Measurements from ENCODE around the gene GALNTL6.
"Not testable (repeated sequence)": the region's sequence is repeated elsewhere in the genome, so short reads cannot be mapped to it uniquely, and the experiment has no call there.

GALNTL6 gene

DNA sequence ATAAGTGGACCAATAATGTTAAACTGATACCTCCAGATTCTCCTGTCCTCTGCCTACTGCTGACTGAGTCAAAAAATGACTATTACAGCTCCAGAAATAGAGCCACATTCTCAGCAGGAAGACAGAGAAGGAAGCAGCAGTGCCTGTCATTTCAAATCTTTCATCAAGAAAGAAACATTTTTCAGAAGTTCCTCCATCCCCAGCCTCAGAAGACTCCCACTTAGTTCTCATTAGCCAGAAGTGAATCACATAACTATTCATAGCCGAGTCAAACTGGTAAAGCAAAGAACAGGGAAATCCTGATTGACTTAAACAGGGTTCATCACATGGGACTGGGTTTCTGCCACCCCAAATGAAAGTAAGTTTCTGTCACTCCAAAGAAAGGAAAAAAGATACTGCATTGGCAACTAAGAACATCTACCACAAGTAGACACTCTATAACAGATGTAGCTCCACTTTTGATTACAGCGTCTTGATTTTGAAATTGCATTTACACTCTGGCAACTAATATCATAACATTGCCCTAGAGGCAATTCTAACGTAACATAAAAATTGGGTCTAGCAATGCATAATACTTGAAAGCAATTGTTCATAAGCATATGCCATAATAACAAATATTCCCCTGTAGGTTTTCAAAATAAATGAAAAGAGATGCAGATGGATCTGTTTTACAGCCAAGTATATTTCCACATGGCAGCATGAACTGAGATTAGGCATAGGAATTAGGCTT is 599.8 kb downstream of the GALNTL6 start:
- DNase-seq: no peak

DNA sequence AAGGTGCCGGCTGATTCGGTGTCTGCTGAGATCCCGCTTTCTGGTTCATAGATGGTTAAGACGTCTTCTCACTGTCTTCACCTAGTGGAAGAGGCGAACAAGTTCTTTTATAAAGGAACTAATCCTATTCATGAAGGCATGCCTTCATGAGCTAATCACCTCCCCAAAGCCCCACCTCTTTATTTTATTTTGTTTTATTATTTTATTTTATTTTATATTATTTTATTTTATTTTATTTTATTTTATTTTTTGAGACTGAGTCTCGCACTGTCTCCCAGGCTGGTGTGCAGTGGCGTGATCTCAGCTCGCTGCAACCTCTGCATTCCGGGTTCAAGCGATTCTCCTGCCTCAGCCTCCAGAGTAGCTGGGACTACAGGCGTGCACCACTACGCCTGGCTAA is 615.8 kb downstream of the GALNTL6 start:
- not testable (repeated sequence) for DNase-seq

- DNase-seq: no peak
Observed at GRCh38 chr4:172480471-172480870, 667.3 kb downstream of the GALNTL6 start.

DNA sequence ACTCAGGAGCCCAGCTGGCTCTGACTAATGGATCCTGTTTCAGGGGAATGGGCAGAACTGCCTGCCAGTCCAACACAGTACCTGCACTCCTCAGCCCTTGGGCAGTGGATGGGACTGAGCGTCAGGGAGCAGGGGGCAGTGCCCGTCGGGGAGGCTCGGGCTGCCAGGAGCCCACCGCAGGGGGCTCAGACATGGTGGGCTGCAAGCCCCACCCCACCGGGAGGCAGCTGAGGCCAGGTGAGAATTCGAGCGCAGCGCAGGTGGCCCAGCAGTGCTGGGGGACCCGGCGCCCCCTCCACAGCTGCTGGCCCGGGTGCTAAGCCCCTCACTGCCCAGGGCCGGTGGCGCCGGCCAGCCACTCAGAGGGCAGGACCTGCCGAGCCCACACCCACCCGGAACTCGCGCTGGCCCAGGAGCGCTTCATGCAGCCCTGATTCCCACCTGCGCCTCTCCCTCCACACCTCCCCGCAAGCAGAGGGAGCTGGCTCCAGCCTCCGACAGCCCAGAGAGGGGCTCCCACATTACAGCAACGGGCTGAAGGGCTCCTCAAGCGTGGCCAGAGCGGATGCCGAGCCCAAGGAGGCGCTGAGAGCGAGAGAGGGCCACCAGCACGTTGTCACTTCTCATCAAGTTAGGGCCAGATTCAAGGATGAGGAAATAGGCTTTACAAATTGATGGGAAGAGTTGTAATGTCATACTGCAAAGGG is 668.8 kb downstream of the GALNTL6 start:
- DNase-seq: no peak

DNA sequence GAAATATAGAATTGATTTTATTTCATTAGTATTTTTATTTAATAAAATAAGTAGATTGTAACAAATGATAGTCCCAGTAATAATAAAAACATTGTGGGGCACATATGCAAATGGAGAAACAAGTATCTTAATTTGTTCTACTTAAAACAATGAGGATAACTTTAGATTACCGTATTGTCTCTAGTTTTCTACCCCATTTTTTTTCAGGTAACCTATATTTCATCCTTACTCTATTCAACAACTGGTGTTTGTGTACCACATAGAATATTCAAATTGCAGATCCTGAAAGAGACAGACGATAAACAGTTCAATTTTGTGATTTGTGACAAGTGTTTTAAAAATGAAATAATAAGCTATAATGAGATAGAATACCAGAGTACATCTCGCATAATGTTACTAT is 671.8 kb downstream of the GALNTL6 start:
- DNase-seq: no peak

DNA sequence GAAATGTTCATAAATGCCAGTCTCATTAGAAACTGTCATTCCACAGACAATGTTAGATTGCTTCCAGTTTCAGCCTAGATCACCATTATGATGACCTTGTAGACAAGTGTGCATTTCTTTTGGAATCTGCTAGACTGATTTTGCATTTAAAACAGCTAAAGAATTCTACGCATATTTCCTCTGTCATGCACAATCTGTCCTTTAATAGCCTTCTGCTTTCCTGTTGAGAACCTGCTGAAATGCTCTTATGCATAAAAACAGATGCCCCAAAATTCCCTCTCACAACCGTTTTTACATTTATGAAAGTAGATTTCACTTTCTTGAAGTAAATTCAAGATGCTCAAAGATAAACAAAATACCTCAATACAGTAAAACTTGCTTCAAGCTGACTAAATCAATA is 673.3 kb downstream of the GALNTL6 start:
- DNase-seq: no peak

- no peak for DNase-seq
Observed at GRCh38 chr4:172489861-172490260, 676.7 kb downstream of the GALNTL6 start.

- no peak for DNase-seq
Observed at GRCh38 chr4:172495769-172496168, 682.6 kb downstream of the GALNTL6 start.

GRCh38 chr4:172497321-172497720 is 684.1 kb downstream of the GALNTL6 start:
- DNase-seq: no peak

DNA sequence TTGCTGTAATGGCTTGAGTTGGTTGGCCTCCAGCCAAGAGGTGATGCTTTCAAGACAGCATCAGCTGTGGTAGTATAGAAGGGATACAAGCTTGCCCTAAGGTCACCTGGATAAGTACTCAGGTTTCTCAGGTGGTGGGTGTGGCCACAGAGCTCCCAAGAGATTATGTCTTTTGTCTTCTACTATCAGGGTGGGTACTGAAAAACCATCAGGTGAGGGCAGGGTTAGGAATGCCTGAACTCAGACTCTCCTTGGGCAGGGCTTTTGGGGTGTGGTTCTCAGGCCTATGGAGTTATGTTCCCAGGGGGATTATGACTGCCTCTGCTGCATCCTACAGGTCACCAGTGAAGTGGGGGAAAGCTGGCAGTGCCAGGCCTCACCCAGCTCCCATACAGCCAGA is 700.8 kb downstream of the GALNTL6 start:
- no peak for DNase-seq

DNA sequence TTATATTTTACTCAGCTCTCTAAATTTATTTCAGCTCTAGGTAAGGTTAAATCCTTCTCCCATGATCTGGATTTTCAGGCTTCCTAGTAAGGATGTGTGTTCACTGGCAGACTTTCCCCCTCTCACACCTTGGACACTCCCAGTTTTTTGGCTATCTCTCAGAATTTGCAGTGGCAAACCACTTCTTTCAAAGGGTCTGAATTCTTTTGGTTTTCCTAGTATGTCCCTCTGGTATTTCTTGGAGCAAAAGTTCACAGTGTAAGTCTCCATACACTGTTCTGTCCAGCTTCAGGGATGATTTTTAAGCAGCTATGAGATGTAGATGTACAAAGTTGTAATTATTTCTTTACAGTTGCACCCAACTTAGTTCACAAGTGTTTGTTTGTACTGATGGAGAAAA is 701.6 kb downstream of the GALNTL6 start:
- no peak for DNase-seq

DNA sequence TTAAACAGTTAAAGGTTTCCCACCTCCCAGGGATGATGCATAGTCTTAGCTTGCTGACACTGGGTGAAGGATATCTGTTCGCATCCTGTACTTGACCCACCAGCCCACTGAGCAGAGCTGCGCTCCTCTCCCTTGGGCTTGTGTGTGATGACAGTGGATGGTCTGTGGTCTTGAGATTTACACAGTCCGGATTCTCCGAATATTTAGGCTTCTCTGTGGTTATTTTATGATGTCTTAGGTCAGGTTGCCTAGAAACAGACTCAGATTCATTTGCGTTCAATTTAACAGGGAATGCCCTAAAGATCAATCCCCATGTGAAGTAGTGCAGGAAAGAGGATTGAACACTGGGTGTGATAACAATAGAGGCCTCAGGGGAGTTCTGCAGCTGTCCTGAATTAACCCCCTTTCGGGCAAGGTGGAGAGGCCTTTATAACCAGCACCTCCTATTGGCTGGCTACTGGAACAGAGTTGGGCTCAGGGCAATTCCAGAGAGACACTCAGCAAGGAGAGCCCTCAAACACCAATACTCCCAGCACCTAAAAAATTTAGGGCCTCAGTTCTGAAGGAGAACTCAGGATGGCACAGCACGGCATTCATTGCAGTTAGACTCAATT is 702.2 kb downstream of the GALNTL6 start:
- DNase-seq: no peak

DNA sequence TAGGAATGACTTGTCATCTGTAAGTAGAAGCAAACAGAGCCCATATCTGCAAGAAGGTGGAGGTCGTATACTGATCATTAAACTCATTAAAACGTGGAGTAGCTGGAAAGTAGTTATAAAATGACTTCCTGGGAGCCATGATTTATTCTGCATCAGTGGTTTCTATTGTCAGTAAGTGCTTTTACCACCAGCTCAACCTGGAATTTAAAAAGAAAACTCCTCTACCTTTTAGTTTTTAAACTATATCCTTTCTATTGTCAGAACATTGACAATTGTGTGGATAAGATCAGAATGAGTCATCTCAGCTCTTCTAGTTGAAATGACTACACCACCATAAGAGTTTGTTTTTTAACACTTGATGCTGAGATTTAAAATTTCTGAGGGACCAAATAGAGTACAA is 704.2 kb downstream of the GALNTL6 start:
- no peak for DNase-seq

DNA sequence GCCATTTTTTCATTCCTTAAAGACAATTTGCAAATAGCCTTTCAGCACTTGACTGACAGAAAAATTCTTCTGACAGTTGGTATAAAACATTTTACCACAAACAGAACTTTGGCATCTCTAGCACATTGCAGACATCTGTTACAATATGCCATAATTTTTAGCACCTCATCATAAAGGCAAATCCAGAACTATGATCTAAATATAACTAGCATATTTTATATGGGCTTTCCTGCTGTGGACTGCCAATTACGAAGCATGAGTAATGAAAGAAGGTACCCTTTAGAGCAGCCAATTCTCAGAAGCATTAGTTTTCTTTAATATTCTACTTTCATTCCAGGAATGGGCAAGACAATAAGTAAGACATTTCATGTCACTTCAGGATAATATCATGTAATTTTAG is 708.0 kb downstream of the GALNTL6 start:
- DNase-seq: no peak

GRCh38 chr4:172521680-172522079 is 708.5 kb downstream of the GALNTL6 start:
- DNase-seq: no peak

DNA sequence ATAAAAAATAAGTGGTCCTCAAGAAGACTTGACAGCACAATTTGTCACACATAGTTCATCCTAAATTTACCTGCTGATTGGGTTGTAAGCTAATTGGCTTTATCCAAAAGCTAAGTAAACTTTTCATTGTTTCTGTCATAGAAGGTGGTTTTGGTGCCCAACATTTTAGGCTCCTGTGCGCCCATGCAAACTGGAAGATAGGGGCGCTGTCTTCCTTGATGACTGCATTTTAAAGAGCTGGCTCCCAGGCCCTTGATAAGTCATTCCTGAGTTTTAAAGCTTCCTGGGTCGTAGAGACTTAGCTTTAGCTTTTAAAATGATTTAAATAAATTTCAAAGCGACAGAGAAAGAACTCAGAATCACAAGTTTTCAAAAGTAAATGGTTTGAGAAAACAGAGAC is 730.0 kb downstream of the GALNTL6 start:
- DNase-seq: no peak

DNA sequence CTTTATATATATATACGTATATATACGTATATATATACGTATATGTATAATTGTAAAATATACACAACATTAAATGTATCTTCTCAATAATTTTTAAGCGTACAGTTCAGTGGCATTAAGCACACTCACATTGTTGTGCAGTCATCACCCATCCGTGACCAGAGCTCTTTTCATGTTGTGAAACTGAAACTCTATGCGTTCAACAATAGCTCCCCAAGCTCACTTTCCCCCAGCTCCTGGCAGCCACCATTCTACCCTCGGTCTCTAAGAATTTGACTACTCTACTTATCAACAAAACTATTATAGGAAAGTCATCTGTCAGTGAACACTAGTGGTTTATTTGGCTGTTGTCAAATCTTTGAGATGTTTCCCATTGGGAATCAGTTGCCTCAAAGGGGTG is 733.6 kb downstream of the GALNTL6 start:
- no peak for DNase-seq

- DNase-seq: peak; percentile 88
Observed at GRCh38 chr4:172547724-172548123, 734.5 kb downstream of the GALNTL6 start.

- DNase-seq: no peak
Observed at GRCh38 chr4:172553216-172553615, 740.0 kb downstream of the GALNTL6 start.

DNA sequence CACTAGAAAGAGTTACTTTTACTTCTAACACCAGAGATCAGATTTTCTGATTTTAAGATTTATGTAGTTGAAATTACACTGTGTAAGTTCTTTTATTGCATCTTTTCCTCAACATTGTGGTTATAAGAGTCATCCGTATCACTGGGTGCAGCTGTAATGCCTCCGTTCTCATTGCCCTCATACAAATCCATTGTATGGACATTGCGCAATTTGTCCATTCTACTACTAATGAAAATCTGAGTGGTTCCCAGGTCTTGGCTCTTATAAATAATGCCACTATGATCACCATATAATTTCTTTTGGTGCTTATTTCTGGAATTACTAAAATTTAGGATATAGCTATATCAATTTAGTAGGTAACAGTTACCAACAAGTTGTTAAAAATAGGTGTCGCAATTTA is 741.4 kb downstream of the GALNTL6 start:
- DNase-seq: no peak

DNA sequence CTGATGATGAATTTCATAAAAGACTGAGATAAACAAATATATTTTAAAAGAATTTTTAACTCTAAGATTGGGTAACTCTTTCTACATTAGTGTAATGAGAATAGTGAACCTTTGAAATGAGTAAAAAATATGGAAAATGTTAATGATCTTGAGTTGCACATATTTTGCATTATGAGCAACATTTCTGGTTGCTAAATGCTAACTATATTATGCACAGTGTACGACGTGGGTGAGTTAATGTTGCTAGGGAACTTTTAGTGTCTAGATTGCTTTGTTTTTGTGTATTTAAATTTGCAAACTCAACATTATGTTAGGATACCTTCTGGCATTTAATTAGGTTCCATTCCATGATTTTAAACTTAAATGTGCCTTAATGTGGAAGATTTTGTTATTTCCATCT is 742.5 kb downstream of the GALNTL6 start:
- no peak for DNase-seq

- no peak for DNase-seq
Observed at GRCh38 chr4:172573899-172574298, 760.7 kb downstream of the GALNTL6 start.

DNA sequence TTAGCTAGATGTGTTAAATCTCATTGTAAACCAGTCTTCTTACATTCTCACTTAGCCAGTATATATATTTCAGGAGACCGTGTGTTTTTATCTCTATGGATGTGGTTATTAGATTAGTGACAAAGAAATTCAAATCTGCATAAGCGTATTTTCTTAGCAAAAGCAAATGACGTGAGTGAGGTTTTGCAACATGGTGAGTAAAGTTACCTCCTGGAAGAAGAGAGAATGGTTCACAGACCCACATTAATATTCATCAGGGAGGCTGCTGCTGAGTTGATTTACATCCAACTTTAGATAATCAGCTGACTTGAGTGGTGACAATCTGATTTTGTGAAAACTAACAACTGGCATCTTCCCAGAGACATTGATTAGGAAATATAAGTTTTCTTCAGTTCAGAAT is 765.5 kb downstream of the GALNTL6 start:
- no peak for DNase-seq

DNA sequence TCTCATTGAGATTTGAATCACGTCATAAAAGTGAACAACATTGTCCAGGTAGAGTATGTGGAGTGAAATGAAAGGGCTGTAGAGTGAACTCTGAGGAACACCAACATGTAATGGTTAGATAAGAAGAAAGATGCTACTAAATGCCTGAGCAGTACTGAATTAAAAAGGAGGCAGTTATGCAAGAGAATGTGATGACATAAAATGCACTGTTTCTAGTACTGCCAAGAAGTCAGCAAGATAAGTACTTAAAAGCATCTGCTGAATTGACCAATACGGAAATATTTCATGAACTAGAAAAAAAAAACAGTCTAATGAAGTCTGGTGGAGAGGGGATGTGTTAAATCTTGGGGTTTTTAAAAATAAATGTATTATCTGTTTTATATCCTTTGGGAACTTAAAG is 771.6 kb downstream of the GALNTL6 start:
- no peak for DNase-seq
